Thyroid gland (tissue), 4 donors: ENCODE data around the gene TMCO4. TPM values are rescaled to one million over a fixed set of nuclear protein-coding genes. Genes with fewer than 3 reads are reported as not detected.

Experiments used
- DNase-seq, 2 donors: peaks; one replicate each; pipeline ENCODE4 v3.0.0-alpha.2; 2019
- H3K27ac ChIP-seq, 3 donors: fragments of 200-600 bp; sonication (generic); 1 replicate in 2 of 3; 2 replicates in 1 of 3; pipeline ENCODE4 v1.5.1; 2016 to 2019; ENCODE audit warnings: mild to moderate bottlenecking in 1 of 3, moderate library complexity in 1 of 3
- H3K27me3 ChIP-seq: fragments of 200-600 bp; sonication (generic); one replicate; pipeline ENCODE4 v1.5.1; 2019
- H3K36me3 ChIP-seq, 2 donors: fragments of 200-600 bp; sonication (generic); one replicate each; pipeline ENCODE4 v1.5.1; 2016 to 2019
- H3K4me1 ChIP-seq, 2 donors: fragments of 200-600 bp; sonication (generic); one replicate each; pipeline ENCODE4 v1.5.1; 2017 to 2019
- H3K4me3 ChIP-seq, 3 donors: fragments of 200-600 bp; sonication (generic); replicated peaks in 1 of 3; 1 replicate in 2 of 3; 2 replicates in 1 of 3; pipeline ENCODE4 v1.5.1; 2016; ENCODE audit warnings: mild to moderate bottlenecking in 1 of 3
- H3K9me3 ChIP-seq: fragments of 200-600 bp; sonication (generic); one replicate; pipeline ENCODE4 v1.5.1; 2017
- POLR2A ChIP-seq, 2 donors: fragments of 450-650 bp; IDR thresholded peaks; one replicate each; pipeline ENCODE4 v1.6.1; 2017; ENCODE audit warnings: antibody characterized with exemption in 2 of 2, mild to moderate bottlenecking in 2 of 2, moderate library complexity in 1 of 2
- WGBS, 2 donors: methylation state at CpG; one replicate each; pipeline ENCODE4 v1.1.5; 2017; 5-methylcytosine and 5-hydroxymethylcytosine counted together
- intact Hi-C: fragments of 100-400 bp; cut with DNase I; formaldehyde crosslinking; loops from one replicate; pipeline ENCODE4 v1.15.1; 2023
- total RNA-seq, 4 donors: library from RNA; depleted of rRNA; stranded (reverse); fragments of >200 nt; gene quantifications; one replicate each; pipeline ENCODE4 v1.2.3, GENCODE V29; 2016
- TF ChIP-seq, protein P1 (sequence below), 6 experiments: fragments of 200-600 bp in 3 of 6; fragments of 450-650 bp in 3 of 6; sonication (generic) in 3 of 6; IDR thresholded peaks; one replicate each; pipeline ENCODE4 v1.5.1; 2016 to 2019; ENCODE audit warnings: antibody characterized with exemption in 6 of 6, mild to moderate bottlenecking in 2 of 6, inconsistent platforms in 1 of 6, moderate library complexity in 1 of 6

The TMCO4 gene
- total RNA-seq, 4 donors from 2014 or later: 34.3 to 67.7 (median 61.4) TPM

DNA sequence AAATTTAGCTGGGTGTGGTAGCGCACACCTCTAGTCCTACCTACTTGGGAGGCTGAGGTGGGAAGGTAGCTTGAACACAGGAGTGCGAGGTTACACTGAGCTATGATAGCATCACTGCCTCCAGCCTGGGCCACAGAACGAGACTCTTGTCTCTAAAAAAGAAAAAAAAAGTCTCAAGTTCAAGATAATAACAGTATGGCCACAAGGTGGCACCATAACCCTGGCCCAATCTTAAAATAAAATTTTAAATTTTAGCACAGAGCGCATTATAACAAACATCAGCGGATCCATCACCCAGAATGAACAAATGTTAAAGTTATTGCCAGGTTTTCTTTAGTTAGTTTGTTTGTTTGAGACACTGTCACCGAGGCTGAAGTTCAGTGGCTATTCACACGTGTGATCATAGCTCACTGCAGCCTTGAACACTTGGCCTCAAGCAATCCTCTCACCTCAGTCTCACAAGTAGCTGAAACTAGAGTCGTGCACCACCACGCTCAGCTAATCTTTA, 137.9 kb downstream of the TMCO4 start:
- intact Hi-C loops: no loop called here
- whole genome bisulfite sequencing, 2 donors: 15 to 17% methylated on average over 9 of the region's 9 CpGs

DNA sequence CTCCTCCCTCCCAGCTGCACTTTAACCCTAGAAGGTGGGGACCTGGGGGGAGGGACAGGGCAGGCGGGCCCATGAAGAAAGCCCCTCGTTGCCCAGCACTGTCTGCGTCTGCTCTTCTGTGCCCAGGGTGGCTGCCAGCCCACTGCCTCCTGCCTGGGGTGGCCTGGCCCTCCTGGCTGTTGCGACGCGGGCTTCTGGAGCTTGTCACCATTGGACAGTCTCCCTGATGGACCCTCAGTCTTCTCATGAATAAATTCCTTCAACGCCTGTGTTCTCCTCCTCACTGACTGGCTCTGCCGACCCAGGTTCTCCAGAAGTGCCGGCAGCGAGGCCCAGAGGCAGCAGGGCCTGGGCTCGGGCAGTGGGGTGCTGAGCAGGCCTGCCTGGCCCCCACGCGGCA, 141.5 kb downstream of the TMCO4 start:
- H3K4me1 ChIP-seq: peaks cover 0 to 6% of the 10 kb centered on the region in 2 donors
- H3K27me3 ChIP-seq: no peaks in the 10 kb centered on the region
- no peaks in the 10 kb centered on the region for H3K36me3 ChIP-seq
- H3K27ac ChIP-seq: no peak overlapping the region
- WGBS, 2 donors: 84 to 90% methylated on average over 10 to 11 of the region's 13 CpGs
- H3K4me3 ChIP-seq: no peak overlapping the region
- H3K9me3 ChIP-seq: no peaks in the 10 kb centered on the region
- no peak for TF ChIP-seq POLR2A (IDR thresholded peaks at IDR 0.05)
- TF ChIP-seq, protein P1, sequence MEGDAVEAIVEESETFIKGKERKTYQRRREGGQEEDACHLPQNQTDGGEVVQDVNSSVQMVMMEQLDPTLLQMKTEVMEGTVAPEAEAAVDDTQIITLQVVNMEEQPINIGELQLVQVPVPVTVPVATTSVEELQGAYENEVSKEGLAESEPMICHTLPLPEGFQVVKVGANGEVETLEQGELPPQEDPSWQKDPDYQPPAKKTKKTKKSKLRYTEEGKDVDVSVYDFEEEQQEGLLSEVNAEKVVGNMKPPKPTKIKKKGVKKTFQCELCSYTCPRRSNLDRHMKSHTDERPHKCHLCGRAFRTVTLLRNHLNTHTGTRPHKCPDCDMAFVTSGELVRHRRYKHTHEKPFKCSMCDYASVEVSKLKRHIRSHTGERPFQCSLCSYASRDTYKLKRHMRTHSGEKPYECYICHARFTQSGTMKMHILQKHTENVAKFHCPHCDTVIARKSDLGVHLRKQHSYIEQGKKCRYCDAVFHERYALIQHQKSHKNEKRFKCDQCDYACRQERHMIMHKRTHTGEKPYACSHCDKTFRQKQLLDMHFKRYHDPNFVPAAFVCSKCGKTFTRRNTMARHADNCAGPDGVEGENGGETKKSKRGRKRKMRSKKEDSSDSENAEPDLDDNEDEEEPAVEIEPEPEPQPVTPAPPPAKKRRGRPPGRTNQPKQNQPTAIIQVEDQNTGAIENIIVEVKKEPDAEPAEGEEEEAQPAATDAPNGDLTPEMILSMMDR (IDR thresholded peaks at IDR 0.05): no peak
- DNase-seq: no peak
- intact Hi-C loops: loop anchor here (10.0 kb wide), 1 partner anchor 403 kb away; the partner anchor contains the start of genes EMC1 and MRTO4

More for the DNA sequence above, 137.9 kb downstream of the TMCO4 start:
- TF ChIP-seq POLR2A (IDR thresholded peaks at IDR 0.05): no peak
- TF ChIP-seq, protein P1 (IDR thresholded peaks at IDR 0.05): peak; percentile 20 to 76 (median 50)
- H3K36me3 ChIP-seq: no peaks in the 10 kb centered on the region
- H3K27me3 ChIP-seq: peaks cover 10% of the 10 kb centered on the region
- H3K4me3 ChIP-seq: no peak overlapping the region
- no peak overlapping the region for H3K27ac ChIP-seq
- no peaks in the 10 kb centered on the region for H3K9me3 ChIP-seq
- DNase-seq: no peak
- peaks cover 0 to 9% of the 10 kb centered on the region in 2 donors for H3K4me1 ChIP-seq

DNA sequence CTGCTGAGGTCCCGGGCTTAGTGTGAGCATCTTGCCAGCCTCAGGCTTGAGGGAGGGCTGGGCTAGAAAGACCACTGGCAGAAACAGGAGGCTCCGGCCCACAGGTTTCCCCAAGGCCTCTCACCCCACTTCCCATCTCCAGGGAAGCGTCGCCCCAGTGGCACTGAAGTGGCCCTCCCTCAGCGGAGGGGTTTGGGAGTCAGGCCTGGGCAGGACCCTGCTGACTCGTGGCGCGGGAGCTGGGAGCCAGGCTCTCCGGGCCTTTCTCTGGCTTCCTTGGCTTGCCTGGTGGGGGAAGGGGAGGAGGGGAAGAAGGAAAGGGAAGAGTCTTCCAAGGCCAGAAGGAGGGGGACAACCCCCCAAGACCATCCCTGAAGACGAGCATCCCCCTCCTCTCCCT, 142.2 kb downstream of the TMCO4 start:
- no peak overlapping the region for H3K4me3 ChIP-seq
- H3K4me1 ChIP-seq: peaks cover 0 to 9% of the 10 kb centered on the region in 2 donors
- H3K9me3 ChIP-seq: no peaks in the 10 kb centered on the region
- intact Hi-C loops: loop anchor here (10.0 kb wide), 1 partner anchor 403 kb away; the partner anchor contains the start of genes EMC1 and MRTO4
- no peak overlapping the region for H3K27ac ChIP-seq
- TF ChIP-seq POLR2A (IDR thresholded peaks at IDR 0.05): no peak
- TF ChIP-seq, protein P1 (IDR thresholded peaks at IDR 0.05): no peak
- no peak for DNase-seq
- WGBS, 2 donors: 88 to 90% methylated on average over 10 of the region's 10 CpGs
- no peaks in the 10 kb centered on the region for H3K36me3 ChIP-seq
- no peaks in the 10 kb centered on the region for H3K27me3 ChIP-seq

DNA sequence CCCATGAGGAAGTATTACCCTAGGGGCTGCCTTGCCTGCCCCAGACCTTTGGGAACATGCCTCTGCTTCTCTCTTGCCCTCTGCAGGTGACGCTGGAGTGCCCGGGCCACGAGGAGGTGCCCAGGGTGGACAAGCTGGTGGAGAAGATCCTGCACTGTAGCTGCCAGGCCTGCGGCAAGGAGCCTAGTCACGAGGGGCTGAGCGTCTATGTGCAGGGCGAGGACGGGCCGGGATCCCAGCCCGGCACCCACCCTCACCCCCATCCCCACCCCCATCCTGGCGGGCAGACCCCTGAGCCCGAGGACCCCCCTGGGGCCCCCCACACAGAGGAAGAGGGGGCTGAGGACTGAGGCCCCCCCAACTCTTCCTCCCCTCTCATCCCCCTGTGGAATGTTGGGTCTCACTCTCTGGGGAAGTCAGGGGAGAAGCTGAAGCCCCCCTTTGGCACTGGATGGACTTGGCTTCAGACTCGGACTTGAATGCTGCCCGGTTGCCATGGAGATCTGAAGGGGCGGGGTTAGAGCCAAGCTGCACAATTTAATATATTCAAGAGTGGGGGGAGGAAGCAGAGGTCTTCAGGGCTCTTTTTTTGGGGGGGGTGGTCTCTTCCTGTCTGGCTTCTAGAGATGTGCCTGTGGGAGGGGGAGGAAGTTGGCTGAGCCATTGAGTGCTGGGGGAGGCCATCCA, 142.8 kb downstream of the TMCO4 start:
- DNase-seq: no peak
- H3K27me3 ChIP-seq: no peaks in the 10 kb centered on the region
- H3K27ac ChIP-seq: no peak overlapping the region
- no peaks in the 10 kb centered on the region for H3K9me3 ChIP-seq
- no peaks in the 10 kb centered on the region for H3K36me3 ChIP-seq
- intact Hi-C loops: loop anchor here (10.0 kb wide), 1 partner anchor 402 kb away; the partner anchor contains the start of genes EMC1 and MRTO4
- WGBS, 2 donors: 72 to 79% methylated on average over 6 to 8 of the region's 15 CpGs
- H3K4me1 ChIP-seq: peaks cover 0 to 11% of the 10 kb centered on the region in 2 donors
- TF ChIP-seq, protein P1 (IDR thresholded peaks at IDR 0.05): no peak
- no peak for TF ChIP-seq POLR2A (IDR thresholded peaks at IDR 0.05)
- no peak overlapping the region for H3K4me3 ChIP-seq
